NCI-H187 (cell line): ENCODE measurements around the gene TTN.

Experiments
- DNase-seq, 2 experiments: peaks; one replicate each; lab custom pipeline; 2025; lab: John Stamatoyannopoulos, UW

TTN gene

GRCh38 chr2:178811901-178812300 is 4.7 kb upstream of the TTN start:
- no peak for DNase-seq

DNA sequence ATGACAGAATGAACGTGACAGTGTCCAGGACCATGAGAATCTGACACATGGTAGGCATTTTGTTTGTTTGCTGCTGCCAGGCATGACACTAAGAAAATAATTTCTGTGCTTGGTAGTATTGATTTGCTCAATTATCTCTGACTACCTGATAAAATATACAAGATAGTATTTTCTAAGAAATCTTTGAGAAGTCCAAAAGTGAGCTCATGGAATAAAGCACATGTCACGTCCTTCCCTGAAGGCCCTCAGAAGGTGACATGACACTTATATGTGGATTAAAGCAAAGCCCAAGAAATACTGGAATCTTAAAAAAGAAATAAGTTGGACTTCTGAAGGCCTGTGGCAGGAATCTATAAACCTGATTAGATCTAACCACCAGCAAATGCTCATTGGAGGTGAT is 3.8 kb upstream of the TTN start:
- DNase-seq = no peak

- DNase-seq = no peak
These were observed 3.2 kb upstream of the TTN start for GRCh38 chr2:178810422-178810821.

DNA sequence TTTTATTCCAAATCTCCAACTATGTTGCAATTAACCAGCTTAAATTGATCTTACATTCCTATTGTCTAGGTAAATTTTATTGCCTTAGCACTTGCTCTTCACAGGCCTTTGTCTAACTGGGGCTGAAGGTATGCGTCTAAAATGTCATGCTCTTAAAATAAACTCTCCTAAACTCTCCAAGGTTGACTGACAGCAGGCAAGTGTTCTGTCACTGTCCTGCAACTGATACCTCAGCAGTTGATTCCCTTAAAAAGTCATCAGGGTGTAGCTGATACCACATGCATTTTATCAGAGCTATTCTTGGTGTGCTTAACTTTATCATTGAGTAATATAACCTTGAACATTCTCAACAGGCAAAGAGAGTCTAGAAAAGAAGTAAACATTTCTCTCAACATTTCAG is 680 bp downstream of the TTN start:
- no peak for DNase-seq

DNA sequence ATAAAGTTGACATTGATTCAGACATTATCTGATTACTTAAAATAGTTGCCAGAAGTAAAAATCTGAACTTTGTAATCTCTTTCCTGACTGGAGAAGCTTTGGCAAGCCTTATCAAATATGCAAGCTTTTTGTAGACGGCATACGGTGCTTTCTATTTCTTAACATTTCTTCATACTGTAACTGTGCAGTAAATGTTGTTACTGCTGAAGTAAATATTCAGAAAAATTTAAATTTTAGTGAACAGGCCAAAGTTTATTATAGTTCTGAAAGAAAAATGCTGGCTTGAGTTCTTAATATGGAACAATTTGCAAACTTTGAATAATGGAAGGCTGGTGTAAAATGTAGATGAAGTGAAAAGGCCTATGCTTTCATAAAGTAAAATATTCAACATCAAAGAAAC is 1.8 kb downstream of the TTN start:
- DNase-seq = no peak

DNA sequence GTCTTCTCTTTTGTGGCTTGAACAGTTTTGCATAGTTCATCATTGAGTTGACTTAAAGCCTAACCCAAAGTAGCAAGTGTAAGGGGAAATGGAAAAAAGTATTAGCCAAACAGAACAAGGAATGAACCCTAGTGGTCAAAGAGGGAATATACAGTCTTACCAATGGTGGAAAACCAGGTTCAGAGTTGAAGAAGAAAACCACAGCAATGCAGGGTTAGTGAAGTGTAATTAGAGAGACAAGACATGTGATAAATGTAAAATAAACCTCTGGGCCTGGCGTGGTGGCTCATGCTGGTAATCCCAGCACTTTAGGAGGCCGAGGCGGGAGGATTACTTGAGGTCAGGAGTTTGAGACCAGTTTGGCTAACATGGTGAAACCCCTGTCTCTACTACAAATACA is 2.4 kb downstream of the TTN start:
- no peak for DNase-seq

DNA sequence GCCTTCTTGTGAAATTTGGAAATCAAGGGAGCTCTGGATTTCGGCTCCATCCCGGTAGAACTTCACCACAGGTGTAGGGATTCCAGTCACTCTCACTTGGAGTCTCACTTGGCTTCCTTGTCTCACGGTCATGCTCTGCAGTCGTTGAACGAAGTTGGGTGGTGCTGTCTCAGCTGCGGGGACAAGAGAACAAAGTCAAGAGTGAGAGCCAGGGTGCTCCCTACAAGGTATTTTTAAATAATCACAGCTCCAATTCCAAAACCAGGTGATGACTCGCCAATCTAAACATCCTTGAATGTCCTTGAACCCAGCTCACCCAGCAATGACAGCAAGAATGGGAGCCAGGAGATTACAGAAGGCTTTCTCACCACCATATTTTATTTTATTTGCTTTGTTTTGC is 6.7 kb downstream of the TTN start:
- no peak for DNase-seq

DNA sequence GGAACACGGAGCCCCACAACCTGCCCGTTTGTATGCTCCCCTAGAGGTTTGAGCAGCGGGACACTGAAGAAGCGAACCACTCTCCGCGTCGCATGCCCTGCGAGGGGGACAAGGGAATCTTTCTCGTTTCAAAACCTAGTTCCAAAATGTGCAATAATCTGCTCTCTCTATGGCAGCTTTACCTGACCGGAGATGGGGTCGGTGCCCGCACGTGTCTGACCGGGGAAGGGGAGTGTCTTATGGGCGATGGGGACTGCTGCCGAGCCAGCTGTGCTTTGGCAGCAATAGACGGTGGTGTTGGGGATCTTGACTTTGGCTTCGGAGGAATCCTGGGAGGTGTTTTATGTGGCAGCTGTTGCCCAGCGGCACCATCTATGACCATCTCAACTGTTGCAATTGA is 7.9 kb downstream of the TTN start:
- no peak for DNase-seq

- DNase-seq = no peak
These were observed 11.0 kb downstream of the TTN start for GRCh38 chr2:178796079-178796677.

- no peak for DNase-seq
These were observed 19.3 kb downstream of the TTN start for GRCh38 chr2:178787934-178788333.

- no peak for DNase-seq
These were observed 20.1 kb downstream of the TTN start for GRCh38 chr2:178787155-178787554.

DNA sequence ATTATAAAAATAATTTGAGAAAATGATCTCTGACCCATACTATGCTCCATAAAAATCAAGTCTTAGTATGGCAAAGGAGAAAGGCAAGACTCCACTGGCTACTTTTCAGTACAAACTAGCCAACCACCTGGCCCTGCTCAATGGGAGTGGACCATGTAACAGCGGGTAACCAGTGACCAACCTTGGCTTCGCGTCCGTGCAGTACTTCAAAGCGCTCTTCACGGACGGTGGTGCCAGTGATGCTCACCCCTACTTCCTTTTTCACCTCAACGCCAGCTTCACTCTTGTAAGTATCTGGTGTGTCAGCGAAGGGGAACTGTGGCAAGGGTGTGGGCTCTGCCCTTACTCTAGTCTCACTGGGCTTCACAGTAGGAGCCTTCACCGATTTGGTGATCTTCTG is 23.3 kb downstream of the TTN start:
- no peak for DNase-seq

- no peak for DNase-seq
These were observed 25.0 kb downstream of the TTN start for GRCh38 chr2:178782236-178782635.

DNA sequence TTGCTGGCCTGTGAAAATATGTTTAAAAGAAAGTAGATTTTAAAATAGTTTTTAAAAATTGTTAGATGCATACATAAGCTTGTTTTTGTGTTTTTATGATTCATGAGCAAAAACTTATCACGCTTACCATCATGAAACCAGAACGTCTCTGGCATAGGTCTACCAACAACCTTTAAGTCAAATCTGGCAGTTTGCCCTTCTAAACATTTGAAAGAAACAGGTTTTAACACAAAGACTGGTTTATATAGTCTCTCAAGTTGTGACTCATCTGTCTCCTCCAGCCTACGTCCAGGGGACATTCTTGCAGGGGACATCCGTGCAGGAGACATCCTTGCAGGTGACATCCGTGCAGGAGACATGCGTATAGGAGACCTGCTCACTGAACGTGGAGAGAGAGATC is 29.6 kb downstream of the TTN start:
- DNase-seq = no peak

- no peak for DNase-seq
These were observed 30.5 kb downstream of the TTN start for GRCh38 chr2:178776751-178777150.

DNA sequence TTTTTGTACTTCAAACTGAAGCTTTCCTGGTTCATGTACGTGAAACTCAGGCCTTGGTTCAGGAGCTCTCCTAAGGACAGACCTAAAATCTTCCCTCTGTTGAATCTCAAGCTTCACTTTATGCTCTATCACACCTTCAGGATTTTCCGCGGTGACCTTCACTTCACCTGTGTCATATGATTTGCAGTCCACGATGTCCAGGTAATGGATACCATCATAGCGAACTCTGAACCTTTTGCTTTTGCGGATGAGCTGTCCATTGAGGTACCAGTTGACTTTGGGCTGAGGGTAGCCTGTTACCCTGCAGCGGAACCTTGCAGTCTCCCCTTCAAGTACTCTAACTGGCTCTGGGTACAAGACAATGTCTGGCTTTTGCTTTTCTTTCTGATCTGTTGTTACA is 31.2 kb downstream of the TTN start:
- DNase-seq = no peak

DNA sequence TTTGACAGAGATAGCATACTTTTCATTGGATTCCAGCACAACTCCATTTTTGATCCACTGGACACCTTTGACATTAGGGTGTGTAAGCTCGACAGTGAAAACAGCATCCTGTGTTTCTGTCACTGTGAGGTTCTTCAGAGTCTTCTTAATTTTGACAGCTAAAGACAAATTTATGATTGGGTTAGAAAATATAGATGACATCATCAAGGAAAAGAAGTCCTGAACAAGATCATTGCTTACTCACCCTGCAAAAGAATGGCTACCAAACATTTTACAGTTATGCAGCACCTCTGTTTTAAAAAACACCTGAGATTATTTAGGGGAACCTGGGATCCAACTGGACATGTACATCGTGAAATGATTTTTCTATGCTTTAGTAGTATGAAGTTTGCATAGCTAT is 36.7 kb downstream of the TTN start:
- no peak for DNase-seq

DNA sequence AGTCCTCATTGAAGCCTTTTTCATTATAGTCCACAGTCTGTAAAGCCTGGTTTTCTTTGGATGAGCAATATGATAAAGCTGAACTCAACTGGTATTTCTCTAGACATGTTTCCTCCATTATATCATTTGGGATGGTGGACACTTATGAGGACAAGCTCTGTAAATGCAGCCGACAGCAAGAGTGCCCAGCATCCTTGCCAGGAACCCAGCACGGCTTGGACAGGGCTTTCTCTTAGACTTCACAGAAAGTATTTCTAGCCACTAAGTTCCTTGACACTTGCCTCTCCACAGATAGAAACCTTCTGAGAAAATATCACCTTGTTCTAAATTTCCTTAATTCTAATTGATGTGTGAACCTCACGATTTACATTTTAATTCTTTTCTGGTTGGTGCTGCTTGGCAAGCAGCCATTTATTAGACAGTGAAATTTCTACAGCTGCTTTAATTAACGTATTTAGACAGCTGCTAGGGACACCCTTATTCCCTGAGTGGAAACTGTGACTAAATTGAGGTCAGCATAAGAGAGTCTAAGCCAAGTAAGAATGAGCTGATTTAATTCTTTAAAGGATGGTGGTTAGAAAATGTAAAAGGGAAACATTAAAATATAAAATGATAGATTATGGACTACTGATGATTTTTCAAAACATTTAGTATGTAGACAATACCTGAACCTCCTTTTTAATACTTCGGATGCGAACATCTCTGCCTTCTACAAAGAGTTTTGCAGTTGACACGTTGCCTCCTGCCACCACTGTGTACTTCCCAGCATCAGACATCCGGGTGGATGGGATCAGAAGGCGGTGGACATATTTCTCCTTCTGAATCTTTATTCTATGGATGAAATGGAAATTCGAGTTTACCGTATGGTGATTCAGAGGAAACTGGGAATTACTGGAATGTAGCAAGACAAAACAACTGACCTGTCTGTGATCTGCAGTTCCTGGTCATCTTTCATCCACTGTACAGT is 39.8 kb downstream of the TTN start:
- no peak for DNase-seq

DNA sequence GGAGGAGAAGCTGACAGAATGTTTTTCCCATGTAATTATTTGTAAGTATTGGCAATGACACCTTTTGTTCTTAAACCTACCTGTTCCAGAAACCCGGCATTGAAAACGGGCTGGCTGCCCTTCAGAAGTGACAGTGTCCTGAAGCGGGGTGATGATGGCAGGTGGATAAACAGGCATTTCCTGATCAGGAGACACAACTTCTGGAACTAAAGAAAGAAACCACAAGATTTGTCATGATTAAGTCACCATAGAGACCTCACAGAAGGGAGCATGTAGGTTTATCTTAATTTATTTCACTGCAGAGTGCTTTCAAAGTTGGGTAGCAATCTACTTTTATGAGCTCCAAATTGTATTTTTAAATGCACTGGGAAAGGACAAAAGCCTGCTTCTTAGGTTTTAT is 43.1 kb downstream of the TTN start:
- DNase-seq = no peak

- DNase-seq = no peak
These were observed 45.4 kb downstream of the TTN start for GRCh38 chr2:178761759-178762371.

- DNase-seq = no peak
These were observed 50.4 kb downstream of the TTN start for GRCh38 chr2:178756843-178757242.

DNA sequence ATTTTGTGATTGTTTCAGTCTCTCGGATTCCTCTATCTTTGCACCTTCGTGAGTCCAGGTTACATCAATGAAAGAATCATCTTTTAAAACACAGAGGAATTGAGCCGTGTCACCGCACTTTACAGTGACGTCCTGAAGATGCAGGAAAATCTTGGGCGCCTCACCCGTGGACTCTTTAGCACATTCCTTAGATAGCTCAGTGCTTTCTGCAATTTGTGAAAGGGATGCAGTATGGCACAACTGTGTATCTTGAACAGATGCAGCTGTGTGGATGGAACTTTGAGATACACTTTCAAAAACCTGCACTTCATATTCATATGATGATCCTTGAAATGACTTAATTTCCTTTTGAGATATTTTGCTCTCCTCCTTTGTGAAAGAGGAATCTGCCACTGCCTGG is 50.9 kb downstream of the TTN start:
- no peak for DNase-seq

DNA sequence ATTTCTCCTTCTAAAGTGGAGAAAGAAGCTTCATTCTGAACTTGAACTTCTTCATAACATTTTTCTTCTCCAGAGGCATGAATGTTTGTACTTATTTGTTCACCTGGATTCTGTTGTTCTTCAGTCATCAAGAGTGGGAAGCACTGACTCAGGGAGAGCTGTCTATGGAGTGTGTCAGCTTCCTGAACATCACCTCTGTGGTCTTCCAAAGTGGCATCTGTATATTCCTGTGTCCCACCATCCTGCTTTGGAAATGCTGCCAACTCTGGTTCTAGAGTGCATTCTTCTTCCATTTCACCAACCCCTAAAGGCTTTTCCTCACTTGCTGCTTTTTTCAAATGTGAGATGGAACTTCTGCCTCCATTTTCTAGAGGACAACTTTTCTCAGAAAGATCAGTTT is 59.5 kb downstream of the TTN start:
- no peak for DNase-seq
